Ishikawa (cell line): Measurements from ENCODE around the gene PRXL2A.
A peak's percentile ranks its signal among the peaks of the same experiment; 100 is the strongest.

ENCODE experiments used
- CEBPB ChIP-seq: IDR thresholded peaks from 2 replicates; pipeline ENCODE4 v1.6.1; 2012
- EGR1 ChIP-seq: IDR thresholded peaks from 2 replicates; pipeline ENCODE4 v1.6.1; 2012
- EP300 ChIP-seq: IDR thresholded peaks from 2 replicates; pipeline ENCODE4 v1.6.1; 2012; ENCODE audit warnings: borderline replicate concordance
- FOXM1 ChIP-seq: IDR thresholded peaks from 2 replicates; pipeline ENCODE4 v1.6.1; 2012; ENCODE audit warnings: low read depth, borderline replicate concordance
- MAX ChIP-seq: IDR thresholded peaks from 2 replicates; pipeline ENCODE4 v1.6.1; 2012
- RAD21 ChIP-seq: IDR thresholded peaks from 2 replicates; pipeline ENCODE4 v1.6.1; 2012; ENCODE audit warnings: low read depth
- TEAD4 ChIP-seq: IDR thresholded peaks from 2 replicates; pipeline ENCODE4 v1.6.1; 2012
- YY1 ChIP-seq: IDR thresholded peaks from 2 replicates; pipeline ENCODE4 v1.6.1; 2012; ENCODE audit warnings: low read depth

DNA sequence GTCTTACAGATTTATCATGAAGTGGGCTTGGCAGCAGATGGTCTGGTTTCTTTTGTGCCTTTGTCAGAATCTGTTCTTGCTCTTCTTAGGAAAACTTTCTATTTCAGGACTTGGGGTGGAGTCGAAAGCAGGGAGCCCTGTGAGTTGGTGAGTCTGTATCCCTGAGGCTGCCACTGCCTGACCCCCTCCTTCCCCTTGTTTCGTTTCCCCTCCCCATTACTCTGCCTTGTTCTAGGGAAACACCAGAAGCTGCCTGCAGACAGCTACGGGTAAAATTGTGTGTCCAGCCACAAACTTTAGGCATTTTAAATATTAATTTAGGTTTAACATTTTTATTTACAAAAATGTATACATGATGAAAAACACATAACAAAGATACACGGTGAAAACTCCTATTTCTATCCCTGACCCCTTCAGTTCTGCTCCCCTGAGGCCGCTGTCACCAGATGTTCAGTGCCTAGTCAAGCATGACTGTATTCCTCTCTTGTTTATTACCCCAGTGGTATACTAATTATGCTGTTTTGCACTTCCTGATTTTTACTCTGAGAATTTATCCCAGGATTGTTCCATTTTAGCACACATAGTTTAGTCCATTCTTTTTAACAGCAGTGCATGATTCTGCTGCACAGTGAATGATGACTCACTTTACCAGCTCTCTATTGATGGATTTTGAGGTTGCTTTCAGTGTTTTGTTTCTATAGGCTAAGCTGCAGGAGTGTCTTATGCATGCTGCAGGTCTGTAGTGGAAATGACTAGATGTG, 54.8 kb downstream of the PRXL2A start:
- TF ChIP-seq MAX: 0 out of 2 replicates have a peak, but pooled peaks have one; percentile 17
- no peak for TF ChIP-seq CEBPB
- TF ChIP-seq RAD21: no peak
- TF ChIP-seq EGR1: no peak
- no peak for TF ChIP-seq FOXM1
- no peak for TF ChIP-seq YY1
- TF ChIP-seq EP300: no peak
- TF ChIP-seq TEAD4: no peak
